Stimulated activated CD4-positive, alpha-beta T cell treated with anti-CD3 and anti-CD28 coated beads, Interleukin-4, amount 100 ng/mL, for 24 hours (primary cell): ENCODE results near the gene MEP1A.
"Not testable (repeated sequence)": the region's sequence is repeated elsewhere in the genome, so short reads cannot be mapped to it uniquely, and the experiment has no call there.

Source experiments
- DNase-seq: peaks from one replicate; pipeline ENCODE4 v3.0.0-alpha.2; 2020

Gene MEP1A

GRCh38 chr6:46834257-46834916 is 41.2 kb downstream of the MEP1A start:
- not testable (repeated sequence) for DNase-seq

GRCh38 chr6:46834991-46835390 is 41.8 kb downstream of the MEP1A start:
- DNase-seq: not testable (repeated sequence)

- no peak for DNase-seq
These were observed 44.8 kb downstream of the MEP1A start for GRCh38 chr6:46838033-46838432.

DNA sequence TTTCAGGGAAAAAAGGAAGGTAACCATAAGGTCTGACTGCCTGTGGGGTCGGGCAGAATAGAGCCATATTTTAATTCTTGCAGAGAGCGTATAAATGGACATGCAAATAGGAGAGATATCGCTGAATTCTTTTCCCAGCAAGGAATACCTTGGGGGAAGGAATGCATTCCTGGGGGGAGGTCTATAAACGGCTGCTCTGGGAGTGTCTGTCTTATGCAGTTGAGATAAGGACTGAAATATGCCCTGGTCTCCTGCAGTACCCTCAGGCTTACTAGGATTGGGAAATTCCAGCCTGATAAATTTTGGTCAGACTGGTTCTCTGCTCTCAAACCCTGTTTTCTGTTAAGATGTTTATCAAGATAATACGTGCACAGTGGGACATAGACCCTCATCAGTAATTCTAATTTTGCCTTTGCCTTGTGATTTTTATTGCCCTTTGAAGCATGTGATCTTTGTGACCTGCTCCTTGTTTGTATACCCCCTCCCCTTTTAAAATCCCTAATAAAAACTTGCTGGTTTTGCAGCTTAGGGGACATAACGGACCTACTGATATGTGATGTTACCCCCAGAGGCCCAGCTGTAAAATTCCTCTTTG is 49.2 kb downstream of the MEP1A start:
- not testable (repeated sequence) for DNase-seq

GRCh38 chr6:46845126-46845525 is 51.9 kb downstream of the MEP1A start:
- no peak for DNase-seq

GRCh38 chr6:46848684-46849360 is 55.6 kb downstream of the MEP1A start:
- DNase-seq: peak; percentile 61

DNA sequence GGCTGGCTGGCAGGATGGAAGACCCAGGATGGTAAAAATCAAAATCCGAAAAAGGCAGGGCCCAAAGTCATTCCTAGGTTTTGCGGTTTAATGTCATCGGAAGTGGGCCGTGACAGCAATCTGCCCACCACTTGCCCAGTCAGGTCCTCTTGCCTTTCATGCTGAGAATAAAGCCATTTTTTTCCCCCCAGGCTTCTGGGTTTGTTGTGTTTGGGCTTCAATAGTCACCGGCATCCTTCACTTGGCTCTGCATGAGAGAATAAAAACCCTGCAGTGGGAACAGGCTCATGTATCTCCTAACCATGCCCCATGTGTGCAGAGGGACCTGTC is 56.1 kb downstream of the MEP1A start:
- no peak for DNase-seq

DNA sequence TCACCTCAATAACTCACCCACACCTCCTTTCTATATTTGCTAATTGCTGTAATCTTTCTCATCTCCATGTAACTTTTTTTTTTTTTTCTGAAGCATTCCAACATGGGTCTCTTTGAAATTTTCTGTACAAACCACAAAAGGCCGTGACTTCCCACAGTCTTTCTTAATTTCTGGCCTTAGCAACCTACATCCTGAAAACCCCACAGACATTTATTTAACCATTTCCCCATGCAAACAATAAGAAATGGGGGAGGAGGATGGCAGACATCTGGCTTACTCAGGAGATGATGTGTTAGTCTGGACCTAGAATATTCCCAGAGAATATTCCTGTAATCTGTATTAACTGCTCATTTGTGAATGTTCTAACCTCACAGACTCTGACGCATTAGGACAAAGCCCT is 57.6 kb downstream of the MEP1A start:
- no peak for DNase-seq

GRCh38 chr6:46851576-46851975 is 58.4 kb downstream of the MEP1A start:
- DNase-seq: not testable (repeated sequence)

DNA sequence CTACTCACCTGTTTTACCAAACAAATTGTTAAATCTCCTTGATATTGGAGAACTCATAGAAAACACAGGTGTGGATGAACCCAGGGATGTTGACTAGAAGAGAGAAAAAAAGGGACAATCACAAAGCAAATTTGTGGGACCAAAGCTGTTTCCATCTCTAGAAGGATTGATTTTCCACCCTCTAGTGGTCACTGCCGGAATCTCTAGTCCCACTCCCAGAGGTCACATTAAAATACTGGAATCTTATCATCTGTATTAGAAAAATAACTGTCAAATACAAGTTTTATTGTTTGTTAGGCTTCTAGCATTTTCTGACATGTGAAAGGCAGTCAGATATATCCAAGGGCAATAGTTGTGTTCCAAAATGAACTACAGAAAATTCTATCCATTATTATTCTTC is 62.8 kb downstream of the MEP1A start:
- peak; percentile 28 for DNase-seq

- DNase-seq: no peak
These were observed 69.2 kb downstream of the MEP1A start for GRCh38 chr6:46862381-46862780.

GRCh38 chr6:46863791-46864190 is 70.6 kb downstream of the MEP1A start:
- DNase-seq: no peak

GRCh38 chr6:46865221-46865620 is 72.0 kb downstream of the MEP1A start:
- DNase-seq: no peak

GRCh38 chr6:46867411-46867810 is 74.2 kb downstream of the MEP1A start:
- DNase-seq: no peak

- no peak for DNase-seq
These were observed 82.9 kb downstream of the MEP1A start for GRCh38 chr6:46876126-46876525.

DNA sequence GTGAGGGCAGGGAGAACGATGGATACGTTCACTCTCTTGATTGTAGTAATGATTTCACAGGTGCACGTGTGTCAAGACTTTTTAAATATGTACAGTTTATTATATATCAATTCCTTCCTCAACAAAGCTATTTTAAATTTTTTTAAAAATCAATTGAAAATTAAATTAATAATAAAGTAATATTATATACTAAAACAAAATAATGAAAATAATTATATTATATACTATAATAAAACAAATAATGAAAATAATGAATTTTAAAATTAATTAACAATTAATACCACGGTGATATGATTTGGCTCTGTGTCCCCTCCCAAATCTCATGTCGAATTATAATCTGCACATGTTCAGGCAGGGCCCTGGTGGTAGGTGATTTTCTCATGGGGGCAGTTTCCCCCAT is 85.8 kb downstream of the MEP1A start:
- DNase-seq: no peak

DNA sequence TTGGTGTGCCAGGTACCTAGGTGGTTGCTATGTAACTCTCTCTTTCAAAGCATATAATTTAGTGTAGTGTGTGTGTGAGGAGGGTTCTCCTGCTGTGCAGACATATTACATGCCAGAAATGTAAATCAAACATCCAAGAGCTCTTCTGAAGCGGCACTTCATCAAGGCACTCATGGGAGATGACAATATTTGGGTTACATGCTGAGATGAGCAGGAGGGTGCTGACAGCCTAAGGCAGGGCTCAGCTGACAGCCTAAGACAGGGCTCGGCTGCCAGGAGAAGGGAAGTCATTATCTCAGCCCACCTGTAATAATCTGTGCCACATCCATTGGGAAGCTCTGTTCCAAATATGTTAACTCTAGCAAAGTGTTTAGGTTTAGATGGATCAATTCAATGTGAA is 89.5 kb downstream of the MEP1A start:
- DNase-seq: no peak

DNA sequence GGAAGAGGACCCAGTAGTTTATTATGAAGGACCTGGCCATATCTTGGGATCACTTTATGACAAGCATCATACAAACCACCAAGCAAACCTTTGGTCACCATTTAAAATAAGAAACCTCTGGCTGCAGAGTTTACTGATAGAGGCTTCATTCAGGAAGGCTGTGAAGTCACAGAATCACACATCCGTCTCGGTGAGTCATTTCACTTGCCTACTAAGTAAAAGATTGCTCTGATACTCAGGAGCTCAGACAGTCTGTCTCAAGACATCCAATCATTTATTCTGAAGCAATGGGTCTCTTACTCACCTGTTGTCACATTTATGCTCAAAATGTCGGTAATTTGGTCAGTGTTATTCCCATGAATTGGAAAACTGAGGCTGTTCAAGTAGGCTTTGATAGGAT is 94.8 kb downstream of the MEP1A start:
- DNase-seq: no peak

DNA sequence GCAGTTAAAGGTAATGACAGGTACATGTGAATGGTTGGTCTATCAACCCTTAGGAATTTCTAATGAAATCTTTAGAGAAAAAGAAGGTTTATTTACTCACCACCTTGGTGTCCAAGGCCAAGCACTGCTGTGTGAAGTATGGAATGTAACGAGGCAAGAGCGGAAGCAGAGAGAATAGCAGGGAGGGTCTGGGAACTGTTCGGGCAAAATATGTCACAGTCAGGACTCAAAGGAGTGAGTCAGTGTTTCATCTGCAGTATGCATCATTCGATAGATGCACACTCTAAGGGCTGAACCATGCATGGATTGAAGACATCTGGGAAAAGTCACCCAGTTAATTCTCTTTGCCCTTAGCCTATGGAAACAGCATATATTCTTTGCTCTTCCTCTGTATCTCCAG is 95.4 kb downstream of the MEP1A start:
- no peak for DNase-seq
